Dermis microvascular lymphatic vessel endothelial cell (primary cell): Measurements from ENCODE around the gene WDFY4. TPM values are rescaled to one million over a fixed set of nuclear protein-coding genes. Genes with fewer than 3 reads are reported as not detected.

ENCODE experiments used
- DNase-seq, 2 donors: peaks; one replicate each; pipeline versions ENCODE4 v3.0.0 to v3.0.0-alpha.2; 2010; ENCODE audit warnings: low read depth in 2 of 2
- total RNA-seq: library from RNA; depleted of rRNA; stranded (reverse); fragments of >200 nt; gene quantifications from 2 replicates; pipeline ENCODE4 v1.2.1, GENCODE V29; 2014

Gene WDFY4
- total RNA-seq, 1 donor from 2014 or later: under 0.01 TPM

DNA sequence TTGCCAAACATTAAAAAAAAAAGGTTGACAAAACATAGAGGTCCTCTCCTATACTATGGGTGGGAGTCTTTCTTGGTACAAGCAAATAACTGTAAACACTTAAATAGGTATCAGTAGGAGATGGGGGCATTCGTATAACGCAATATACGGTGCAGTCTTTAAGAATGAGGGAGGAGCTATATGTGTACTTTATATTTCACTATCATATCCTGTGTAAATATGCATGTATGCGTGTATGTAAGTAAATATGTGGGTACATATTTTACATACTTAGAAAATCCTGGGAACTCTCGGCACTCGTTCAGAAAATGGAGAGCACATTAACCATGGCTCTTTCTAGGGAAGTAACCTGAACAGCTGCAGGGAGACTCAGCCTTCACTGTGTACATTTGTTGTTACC, 337.0 kb downstream of the WDFY4 start:
- DNase-seq: no peak

DNA sequence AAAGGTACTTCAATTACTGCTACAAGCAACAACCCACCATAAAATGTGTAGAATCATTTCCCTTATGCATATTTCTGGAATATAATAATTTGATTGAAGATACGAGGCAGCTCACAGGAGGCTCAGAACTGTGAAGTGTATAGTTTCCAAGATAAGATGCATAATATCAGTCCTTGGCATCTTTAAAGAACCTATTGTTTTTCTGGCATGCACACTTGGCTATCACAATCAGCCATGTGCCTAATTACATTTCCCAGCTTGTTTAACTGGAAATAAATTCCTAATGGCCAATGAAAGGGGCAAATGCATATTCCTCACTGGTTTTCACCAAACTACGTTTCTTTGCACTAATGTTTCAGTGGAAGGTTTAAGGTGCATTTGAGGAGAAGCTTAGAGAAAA, 338.4 kb downstream of the WDFY4 start:
- no peak for DNase-seq

DNA sequence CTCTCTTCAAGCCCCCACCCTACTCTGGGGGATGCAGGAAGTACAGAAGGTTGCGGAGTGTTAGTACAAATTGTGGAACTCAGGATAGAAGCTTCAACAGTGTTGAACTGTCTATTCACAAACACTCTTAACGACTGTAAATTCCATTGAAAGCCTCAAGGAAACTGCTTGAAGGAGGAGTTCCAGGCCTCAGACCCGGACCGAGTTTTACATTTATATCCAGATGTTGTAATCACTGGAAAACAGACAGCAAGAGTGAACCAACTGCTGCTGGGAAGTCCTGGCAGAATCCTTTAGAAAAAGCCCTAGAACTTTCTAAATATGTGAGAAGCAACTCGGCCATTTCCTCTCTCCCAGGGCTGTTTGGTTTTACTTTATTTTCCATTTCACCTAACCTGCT, 339.1 kb downstream of the WDFY4 start:
- no peak for DNase-seq

DNA sequence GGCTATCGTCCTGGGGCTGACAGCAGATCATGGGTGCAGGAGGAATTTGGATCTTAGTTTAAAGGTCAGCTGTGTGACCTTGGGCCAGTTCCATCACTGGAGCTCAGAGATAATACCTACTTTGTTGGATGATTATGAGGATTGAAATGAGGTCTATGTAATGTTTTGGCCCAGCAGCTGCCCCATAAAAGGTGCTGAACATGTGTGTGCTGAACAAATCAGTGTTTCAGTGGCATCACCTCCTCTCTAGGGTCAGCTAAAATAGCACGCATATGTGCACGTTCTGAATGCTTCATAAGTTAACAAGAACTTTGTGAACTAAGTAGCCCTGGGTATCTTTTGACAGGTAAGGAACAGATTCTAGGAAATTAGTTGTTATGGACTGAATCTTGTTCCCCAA, 339.8 kb downstream of the WDFY4 start:
- DNase-seq: no peak

DNA sequence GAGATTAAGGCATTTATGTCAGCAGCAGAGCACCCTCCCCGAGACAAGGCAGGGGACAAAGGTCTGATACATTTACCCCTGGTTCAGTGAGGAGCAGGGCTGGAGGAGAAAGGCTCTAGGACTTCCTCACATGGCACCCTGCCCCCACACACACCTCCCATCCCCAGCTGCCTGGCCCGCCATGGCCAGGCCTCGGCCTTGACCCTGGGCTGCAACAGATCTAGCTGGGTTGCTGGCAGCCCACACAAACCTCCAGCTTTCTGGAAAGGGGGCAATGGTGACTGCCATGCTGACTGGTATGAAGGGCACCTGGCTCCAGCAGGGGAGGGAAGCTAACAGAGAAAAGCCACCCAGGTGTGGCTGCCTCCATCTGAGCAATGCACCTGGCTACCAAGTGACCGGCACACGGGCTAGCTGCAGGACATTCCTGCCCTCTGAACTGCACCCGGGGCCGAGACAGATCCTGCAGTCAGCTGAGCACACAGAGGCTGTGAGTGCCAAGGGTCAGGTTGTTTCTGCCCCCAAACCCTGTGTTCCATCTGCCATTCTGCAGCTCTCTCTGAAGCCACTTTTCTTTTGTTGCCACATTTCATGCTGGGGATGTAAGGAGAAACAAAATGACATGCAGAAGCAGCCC, 340.8 kb downstream of the WDFY4 start:
- no peak for DNase-seq

DNA sequence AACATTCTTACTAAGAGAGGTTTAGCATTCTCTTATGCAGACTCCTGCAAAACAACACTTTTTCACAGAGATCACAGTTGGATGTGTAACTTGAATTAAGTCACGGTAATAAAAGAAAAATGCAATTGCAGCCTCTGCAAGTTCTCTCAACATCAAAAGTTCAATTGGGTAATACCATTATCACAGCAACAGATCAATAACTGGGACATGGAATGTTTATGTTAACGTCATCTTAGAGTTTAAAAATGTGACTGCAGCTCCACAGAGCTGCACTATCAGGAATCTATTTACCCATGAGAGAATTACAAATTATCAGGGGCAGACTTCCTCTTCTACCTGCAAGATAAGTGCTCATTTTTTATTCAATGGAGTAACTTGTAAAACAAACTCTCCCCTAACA, 344.0 kb downstream of the WDFY4 start:
- DNase-seq: no peak

DNA sequence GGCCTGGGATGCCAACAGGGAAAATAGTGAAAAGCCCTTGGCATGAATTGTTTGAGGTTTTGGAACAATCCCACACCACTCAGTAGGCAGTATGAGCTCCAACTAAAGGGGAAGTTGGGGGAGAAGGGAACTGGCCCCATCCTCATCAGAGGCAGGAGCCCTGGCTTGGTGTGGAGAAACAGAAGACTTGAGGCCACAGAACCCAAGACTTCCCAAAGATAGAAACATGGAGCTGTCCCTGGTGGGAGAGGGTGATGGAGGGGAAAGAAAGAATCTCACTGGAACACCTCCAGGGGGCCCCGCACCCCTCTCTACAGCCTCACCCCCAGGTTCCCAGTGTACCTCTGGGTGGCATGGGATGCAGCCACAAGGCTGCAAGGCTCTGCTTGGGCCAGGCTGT, 345.0 kb downstream of the WDFY4 start:
- DNase-seq: no peak

Other genes with a start within 250 kb of the WDFY4 start
- 2.7 and 5.3 TPM in 2 replicates for gene ARHGAP22, start 79.8 kb upstream of the WDFY4 start, total RNA-seq